ENCODE results near the gene STK17B. TPM values are rescaled to one million over a fixed set of nuclear protein-coding genes. Genes with fewer than 3 reads are reported as not detected.

STK17B gene
- total and polyA plus RNA-seq, 9 of the 15 experiments (the other 6 are each of a cell fraction or from before 2014, with no cell fraction given) = 2.3 to 17.7 (median 8.5) TPM

DNA sequence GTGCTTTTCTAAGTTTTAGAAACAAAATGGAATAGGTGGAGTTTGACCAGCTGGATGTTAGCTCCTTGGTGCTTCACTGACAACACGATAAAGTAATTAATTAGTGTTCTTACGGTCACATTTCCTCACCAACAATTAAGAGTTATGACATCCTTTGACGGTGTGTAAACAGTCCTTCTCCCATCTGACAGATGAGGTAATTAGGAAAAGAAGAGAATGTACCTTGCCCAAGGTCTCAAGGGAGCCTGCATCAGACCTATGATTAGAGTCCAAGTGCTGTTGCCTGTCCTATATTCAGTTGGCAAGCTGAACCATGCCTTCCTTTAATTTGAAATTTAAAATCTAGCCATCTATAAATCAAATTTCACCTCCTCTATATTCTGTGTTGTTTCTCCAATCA, 48.3 kb upstream of the STK17B start (continued):
- TF ChIP-seq ZNF140 (CRISPR knock-in tag; IDR thresholded peaks at IDR 0.05) = no peak

DNA sequence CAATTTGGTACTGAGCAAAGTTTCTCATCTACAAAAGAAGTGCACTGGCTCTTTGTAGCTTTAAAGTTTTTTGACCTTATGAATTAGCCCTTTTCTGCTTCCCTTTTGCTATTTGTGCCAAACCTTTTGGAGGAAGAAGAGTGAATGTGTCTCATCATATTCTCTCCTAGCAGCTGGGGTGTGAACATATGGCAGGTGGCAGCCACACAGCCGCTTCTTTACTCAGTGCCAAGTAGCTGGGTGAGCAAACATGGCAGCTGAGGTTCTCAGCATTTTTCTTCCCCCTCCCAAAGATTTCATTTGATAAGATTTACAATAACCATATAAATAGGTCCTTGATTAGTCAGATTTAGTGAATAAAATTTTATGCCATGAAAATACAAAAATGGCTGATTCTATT, 46.7 kb upstream of the STK17B start:
- no peak for ATAC-seq
- Histone ChIP-seq H4K20me1 (replicated peaks; ENCODE audit: control insufficient read depth, insufficient read depth, low read length) (no peaks in the 10 kb centered on the region), H2AFZ (ENCODE audit: low read depth, low read length) (no peak overlapping the region), H3K9me3 (replicated peaks; ENCODE audit: control insufficient read depth, insufficient read depth, low read depth, low read length) (no peaks in the 10 kb centered on the region), H3K9me1 (ENCODE audit: control insufficient read depth, insufficient read depth, low read length) (no peaks in the 10 kb centered on the region), H3K27ac (ENCODE audit: extremely low read depth, low read depth, low read length) (no peak overlapping the region), H3K4me3 (no peak overlapping the region), H3K36me3 (ENCODE audit: control insufficient read depth, insufficient read depth, low read length) (no peaks in the 10 kb centered on the region), H3K9ac (ENCODE audit: insufficient read depth in 1 of 2, low read depth in 2 of 2, low read length in 2 of 2) (no peak overlapping the region), H3K4me1 (replicated peaks in 1 of 2; ENCODE audit: control insufficient read depth in 2 of 2, insufficient read depth in 2 of 2, low read length in 2 of 2) (peaks cover 0 to 5% of the 10 kb centered on the region in 2 experiments; a peak in 2 of 5 replicates), H3K4me2 (ENCODE audit: insufficient read depth, low read length) (no peak overlapping the region), H3K27me3 (ENCODE audit: control insufficient read depth in 2 of 2, insufficient read depth in 2 of 2, low read length in 2 of 2) (no peaks in the 10 kb centered on the region), H3K79me2 (ENCODE audit: control insufficient read depth, insufficient read depth, low read length) (no peaks in the 10 kb centered on the region)
- CTCF ChIA-PET (ENCODE audit: low intra/inter-chr PET ratio) = no interaction called here
- FAIRE-seq = no peak
- intact Hi-C loops (cut with micrococcal nuclease) = no loop called here
- DNase-seq (ENCODE audit: extremely low read depth in 1 of 4, low spot score in 3 of 4) = no peak
- no TSS peak for BruUV-seq (replicated peaks)
- 75% methylated on average over 1 of the region's 1 CpG for WGBS (ENCODE audit: insufficient coverage, low coverage, missing lambda C conversion rate)
- TF ChIP-seq ZBED1 (IDR thresholded peaks at IDR 0.05) = no peak
- no peak for TF ChIP-seq JUNB (CRISPR knock-in tag; conservative IDR thresholded peaks at IDR 0.05)
- TF ChIP-seq, protein P1, sequence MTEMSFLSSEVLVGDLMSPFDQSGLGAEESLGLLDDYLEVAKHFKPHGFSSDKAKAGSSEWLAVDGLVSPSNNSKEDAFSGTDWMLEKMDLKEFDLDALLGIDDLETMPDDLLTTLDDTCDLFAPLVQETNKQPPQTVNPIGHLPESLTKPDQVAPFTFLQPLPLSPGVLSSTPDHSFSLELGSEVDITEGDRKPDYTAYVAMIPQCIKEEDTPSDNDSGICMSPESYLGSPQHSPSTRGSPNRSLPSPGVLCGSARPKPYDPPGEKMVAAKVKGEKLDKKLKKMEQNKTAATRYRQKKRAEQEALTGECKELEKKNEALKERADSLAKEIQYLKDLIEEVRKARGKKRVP (CRISPR knock-in tag; IDR thresholded peaks at IDR 0.05) = no peak
- no peak for TF ChIP-seq NCOR1 (IDR thresholded peaks at IDR 0.05)
- no peak for TF ChIP-seq POLR3A (IDR thresholded peaks at IDR 0.05; ENCODE audit: borderline replicate concordance, extremely low read depth, insufficient read depth, insufficient read length)
- TF ChIP-seq, protein P2, sequence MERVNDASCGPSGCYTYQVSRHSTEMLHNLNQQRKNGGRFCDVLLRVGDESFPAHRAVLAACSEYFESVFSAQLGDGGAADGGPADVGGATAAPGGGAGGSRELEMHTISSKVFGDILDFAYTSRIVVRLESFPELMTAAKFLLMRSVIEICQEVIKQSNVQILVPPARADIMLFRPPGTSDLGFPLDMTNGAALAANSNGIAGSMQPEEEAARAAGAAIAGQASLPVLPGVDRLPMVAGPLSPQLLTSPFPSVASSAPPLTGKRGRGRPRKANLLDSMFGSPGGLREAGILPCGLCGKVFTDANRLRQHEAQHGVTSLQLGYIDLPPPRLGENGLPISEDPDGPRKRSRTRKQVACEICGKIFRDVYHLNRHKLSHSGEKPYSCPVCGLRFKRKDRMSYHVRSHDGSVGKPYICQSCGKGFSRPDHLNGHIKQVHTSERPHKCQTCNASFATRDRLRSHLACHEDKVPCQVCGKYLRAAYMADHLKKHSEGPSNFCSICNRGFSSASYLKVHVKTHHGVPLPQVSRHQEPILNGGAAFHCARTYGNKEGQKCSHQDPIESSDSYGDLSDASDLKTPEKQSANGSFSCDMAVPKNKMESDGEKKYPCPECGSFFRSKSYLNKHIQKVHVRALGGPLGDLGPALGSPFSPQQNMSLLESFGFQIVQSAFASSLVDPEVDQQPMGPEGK (CRISPR knock-in tag; IDR thresholded peaks at IDR 0.05; ENCODE audit: borderline replicate concordance) = no peak
- no peak for TF ChIP-seq OTX1 (CRISPR knock-in tag; IDR thresholded peaks at IDR 0.05)
- in situ Hi-C loops (cut with MboI) = no loop called here
- POLR2A ChIA-PET = no interaction called here
